B cell (primary cell): ENCODE results near the gene MRPL54. TPM values are rescaled to one million over a fixed set of nuclear protein-coding genes. Genes with fewer than 3 reads are reported as not detected.

Source experiments
- ATAC-seq: fragments of 200-7000 bp; cut with Tn5 transposase; one replicate; pipeline ENCODE4 v1.10.0; 2021; ENCODE audit warnings: low read depth, mild to moderate bottlenecking, moderate number of reproducible peaks, moderate library complexity
- CTCF ChIA-PET: fragments of 350-600 bp; sonication (Branson Sonifier 250); formaldehyde crosslinking; loops from one replicate; lab custom pipeline; 2021; ENCODE audit warnings: antibody characterized with exemption, inconsistent platforms; lab: Charles Lee
- POLR2A ChIA-PET: fragments of 350-600 bp; sonication (Branson Sonifier 250); formaldehyde crosslinking; loops from one replicate; lab custom pipeline; 2021; ENCODE audit warnings: antibody characterized with exemption; lab: Charles Lee
- DNase-seq: peaks from one replicate; pipeline ENCODE4 v3.0.0; 2013
- H2AFZ ChIP-seq: 2 replicates; pipeline ENCODE4 v1.6.1; 2012; ENCODE audit warnings: mild to moderate bottlenecking, low read depth, low read length; ENCODE audit not compliant: insufficient read depth, poor library complexity, severe bottlenecking
- H3K27ac ChIP-seq, 2 donors: 1 replicate in 1 of 2; 2 replicates in 1 of 2; pipeline ENCODE4 v1.5.1; 2012 to 2013; ENCODE audit warnings: low read length in 2 of 2, mild to moderate bottlenecking in 2 of 2, moderate library complexity in 1 of 2
- H3K27me3 ChIP-seq, 4 experiments: fragments of 200-600 bp in 1 of 4; sonication (generic) in 1 of 4; replicated peaks in 1 of 4; 1 replicate in 2 of 4; 2 replicates in 2 of 4; pipeline versions ENCODE4 v1.6.1 to v1.7.0; 2013 to 2016; ENCODE audit warnings: low read length in 3 of 4, mild to moderate bottlenecking in 2 of 4, mixed read lengths in 1 of 4, moderate library complexity in 1 of 4; ENCODE audit not compliant: insufficient read depth in 4 of 4, control insufficient read depth in 3 of 4; ENCODE audit errors: control extremely low read depth in 1 of 4
- H3K36me3 ChIP-seq, 2 experiments: replicated peaks in 1 of 2; 1 replicate in 1 of 2; 2 replicates in 1 of 2; pipeline versions ENCODE4 v1.6.1 to v1.7.1; 2013; ENCODE audit warnings: low read length in 1 of 2; ENCODE audit not compliant: insufficient read depth in 2 of 2, control insufficient read depth in 1 of 2; ENCODE audit errors: control extremely low read depth in 1 of 2, extremely low read depth in 1 of 2
- H3K4me1 ChIP-seq, 2 donors: fragments of 200-600 bp in 1 of 2; sonication (generic) in 1 of 2; 1 replicate in 1 of 2; 2 replicates in 1 of 2; pipeline versions ENCODE4 v1.5.1 to v1.6.1; 2013 to 2017; ENCODE audit warnings: low read length in 2 of 2; ENCODE audit not compliant: control insufficient read depth in 2 of 2, insufficient read depth in 2 of 2
- H3K4me2 ChIP-seq: replicated peaks from 2 replicates; pipeline ENCODE3; 2012; ENCODE audit warnings: mild to moderate bottlenecking, low read depth, low read length; ENCODE audit not compliant: poor library complexity, severe bottlenecking
- H3K4me3 ChIP-seq, 5 experiments: fragments of 200-600 bp in 1 of 5; sonication (generic) in 1 of 5; 1 replicate in 3 of 5; 2 replicates in 2 of 5; pipeline versions ENCODE4 v1.5.1 to v1.7.0; 2011 to 2016; ENCODE audit warnings: low read length in 4 of 5, mild to moderate bottlenecking in 4 of 5, low read depth in 2 of 5, control low read depth in 1 of 5, moderate library complexity in 1 of 5; ENCODE audit not compliant: insufficient read depth in 1 of 5; ENCODE audit errors: control extremely low read depth in 1 of 5, extremely low read depth in 1 of 5
- H3K79me2 ChIP-seq: fragments of 200-600 bp; sonication (generic); one replicate; pipeline ENCODE4 v1.6.0; 2016; ENCODE audit warnings: low read length; ENCODE audit not compliant: control insufficient read depth, insufficient read depth
- H3K9ac ChIP-seq: fragments of 200-600 bp; sonication (generic); 2 replicates; pipeline ENCODE4 v1.6.1; 2017; ENCODE audit warnings: mild to moderate bottlenecking, low read length, moderate library complexity
- H3K9me3 ChIP-seq, 3 donors: one replicate each; pipeline versions ENCODE4 v1.6.1 to v1.7.1; 2013; ENCODE audit warnings: low read length in 2 of 3; ENCODE audit not compliant: control insufficient read depth in 2 of 3, insufficient read depth in 1 of 3; ENCODE audit errors: control extremely low read depth in 1 of 3
- H4K20me1 ChIP-seq: 2 replicates; pipeline ENCODE4 v1.6.0; 2012; ENCODE audit warnings: mild to moderate bottlenecking, low read length; ENCODE audit not compliant: insufficient read depth, control insufficient read depth, poor library complexity, severe bottlenecking
- H3K27ac Mint-ChIP-seq: one replicate; pipeline ENCODE4 v1.8.0; 2021; ENCODE audit warnings: mixed read lengths
- H3K27me3 Mint-ChIP-seq: one replicate; pipeline ENCODE4 v1.8.0; 2021; ENCODE audit warnings: mixed read lengths
- H3K4me1 Mint-ChIP-seq: one replicate; pipeline ENCODE4 v1.8.0; 2021; ENCODE audit warnings: mixed read lengths
- H3K4me3 Mint-ChIP-seq: one replicate; pipeline ENCODE4 v1.8.0; 2021; ENCODE audit warnings: mixed read lengths
- H3K9me3 Mint-ChIP-seq: one replicate; pipeline ENCODE4 v1.8.0; 2022; ENCODE audit warnings: mixed read lengths; ENCODE audit not compliant: insufficient read depth
- EZH2 ChIP-seq: IDR thresholded peaks from 2 replicates; pipeline ENCODE4 v1.6.1; 2012; ENCODE audit warnings: borderline replicate concordance, low read depth, mild to moderate bottlenecking, moderate library complexity, low read length; ENCODE audit not compliant: insufficient read depth, poor library complexity, severe bottlenecking
- WGBS: methylation state at CpG from one replicate; pipeline ENCODE4 v1.1.5; 2013; ENCODE audit warnings: missing lambda C conversion rate; ENCODE audit not compliant: insufficient coverage; 5-methylcytosine and 5-hydroxymethylcytosine counted together
- intact Hi-C: fragments of 100-400 bp; cut with micrococcal nuclease; formaldehyde crosslinking; loops from one replicate; pipeline ENCODE4 v1.10.0; 2022
- polyA plus RNA-seq: library from polyadenylated mRNA; depleted of rRNA; stranded (reverse); fragments of >200 nt; gene quantifications from 2 replicates; pipeline ENCODE4 v1.2.3, GENCODE V29; 2012
- total RNA-seq, 2 donors: library from RNA; stranded (reverse); fragments of 120-200 nt in 1 of 2; gene quantifications; 1 replicate in 1 of 2; 2 replicates in 1 of 2; pipeline versions ENCODE4 v1.2.3 to v1.2.4, GENCODE V29; 2013 to 2022
- TF ChIP-seq, protein P1 (sequence below): fragments of 200-600 bp; IDR thresholded peaks from one replicate; pipeline ENCODE4 v1.8.0; 2022; ENCODE audit warnings: antibody characterized with exemption, mild to moderate bottlenecking

The MRPL54 gene
- total and polyA plus RNA-seq, 2 donors (not counting 1 experiment from before 2014, with no cell fraction given): 54.3 to 75.1 TPM

DNA sequence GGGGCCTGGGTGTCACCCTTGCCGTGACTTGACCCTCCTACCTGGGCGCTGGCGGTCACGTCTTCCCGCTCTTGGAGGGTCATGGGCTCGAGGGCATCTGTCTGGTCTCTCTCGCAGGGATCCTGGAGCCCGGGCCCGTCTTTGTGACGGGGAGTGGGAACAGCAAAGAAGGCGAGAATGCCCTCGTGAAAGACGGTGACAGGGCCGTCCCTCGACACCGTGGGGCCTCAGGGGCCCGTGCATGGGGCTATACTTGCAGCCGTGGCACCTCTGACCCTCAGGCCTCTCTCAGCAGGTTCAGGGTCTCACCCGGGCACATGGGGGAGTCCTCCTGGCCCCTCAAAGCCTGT, 44.6 kb downstream of the MRPL54 start:
- H3K27me3 ChIP-seq: no peaks in the 10 kb centered on the region
- H3K79me2 ChIP-seq: no peaks in the 10 kb centered on the region
- Mint-ChIP-seq H3K27ac (no peak overlapping the region), H3K4me3 (no peak overlapping the region), H3K9me3 (peaks cover 4% of the 10 kb centered on the region), H3K4me1 (peaks cover 37% of the 10 kb centered on the region), H3K27me3 (peaks cover 6% of the 10 kb centered on the region)
- ATAC-seq (no peak), DNase-seq (no peak)
- H3K9ac ChIP-seq: no peak overlapping the region
- no peaks in the 10 kb centered on the region for H3K36me3 ChIP-seq
- WGBS: 85% methylated on average over 19 of the region's 19 CpGs
- ChIA-PET POLR2A (no interaction called here), CTCF (no interaction called here)
- no peak overlapping the region for H3K4me3 ChIP-seq
- peaks cover 28 to 42% of the 10 kb centered on the region in 2 donors for H3K4me1 ChIP-seq
- H3K9me3 ChIP-seq: peaks cover 0 to 42% (median 0%) of the 10 kb centered on the region in 3 donors
- intact Hi-C loops: no loop called here
- no peak overlapping the region for H2AFZ ChIP-seq
- H3K27ac ChIP-seq: no peak overlapping the region
- no peak overlapping the region for H3K4me2 ChIP-seq
- TF ChIP-seq EZH2: no peak
- TF ChIP-seq, protein P1, sequence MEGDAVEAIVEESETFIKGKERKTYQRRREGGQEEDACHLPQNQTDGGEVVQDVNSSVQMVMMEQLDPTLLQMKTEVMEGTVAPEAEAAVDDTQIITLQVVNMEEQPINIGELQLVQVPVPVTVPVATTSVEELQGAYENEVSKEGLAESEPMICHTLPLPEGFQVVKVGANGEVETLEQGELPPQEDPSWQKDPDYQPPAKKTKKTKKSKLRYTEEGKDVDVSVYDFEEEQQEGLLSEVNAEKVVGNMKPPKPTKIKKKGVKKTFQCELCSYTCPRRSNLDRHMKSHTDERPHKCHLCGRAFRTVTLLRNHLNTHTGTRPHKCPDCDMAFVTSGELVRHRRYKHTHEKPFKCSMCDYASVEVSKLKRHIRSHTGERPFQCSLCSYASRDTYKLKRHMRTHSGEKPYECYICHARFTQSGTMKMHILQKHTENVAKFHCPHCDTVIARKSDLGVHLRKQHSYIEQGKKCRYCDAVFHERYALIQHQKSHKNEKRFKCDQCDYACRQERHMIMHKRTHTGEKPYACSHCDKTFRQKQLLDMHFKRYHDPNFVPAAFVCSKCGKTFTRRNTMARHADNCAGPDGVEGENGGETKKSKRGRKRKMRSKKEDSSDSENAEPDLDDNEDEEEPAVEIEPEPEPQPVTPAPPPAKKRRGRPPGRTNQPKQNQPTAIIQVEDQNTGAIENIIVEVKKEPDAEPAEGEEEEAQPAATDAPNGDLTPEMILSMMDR: no peak
- no peaks in the 10 kb centered on the region for H4K20me1 ChIP-seq

DNA sequence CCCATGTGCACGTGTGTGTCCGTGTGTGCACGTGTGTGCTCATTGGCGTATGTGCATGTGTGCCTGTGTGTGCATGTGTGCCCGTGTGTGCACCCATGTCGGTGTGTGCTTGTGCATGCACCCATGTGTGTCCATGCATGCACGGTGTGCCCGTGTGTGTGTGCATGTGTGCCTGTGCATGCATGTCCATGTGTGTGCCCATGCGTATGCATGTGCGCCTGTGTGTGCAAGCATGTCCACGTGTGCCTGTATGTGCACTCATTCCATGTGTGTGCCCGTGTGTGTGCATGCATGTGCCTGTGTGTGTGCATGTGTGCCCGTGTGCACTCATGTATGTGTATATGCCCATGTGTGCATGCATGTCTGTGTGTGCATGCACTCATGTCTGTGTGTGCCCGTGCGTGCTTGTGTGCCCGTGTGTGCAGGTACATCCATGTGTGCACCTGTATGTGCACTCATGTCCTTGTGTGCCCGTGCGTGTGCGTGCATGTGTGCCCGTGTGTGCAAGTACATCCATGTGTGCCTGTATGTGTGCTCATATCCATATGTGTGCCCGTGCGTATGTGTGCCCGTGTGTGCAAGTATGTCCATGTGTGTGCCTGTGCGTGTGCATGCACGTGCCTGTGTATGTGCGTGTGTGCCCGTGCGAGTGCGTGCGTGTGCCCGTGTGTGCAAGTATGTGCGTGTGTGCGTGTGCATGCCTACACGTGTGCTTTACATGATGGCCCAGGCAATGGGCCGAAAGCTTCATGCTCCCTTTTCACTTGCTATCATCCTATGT, 45.3 kb downstream of the MRPL54 start:
- 98% methylated on average over 35 of the region's 35 CpGs for WGBS
- Histone ChIP-seq H3K4me1 (peaks cover 32 to 48% of the 10 kb centered on the region in 2 donors), H3K4me2 (no peak overlapping the region), H3K27me3 (no peaks in the 10 kb centered on the region), H3K9ac (no peak overlapping the region), H3K4me3 (no peak overlapping the region), H2AFZ (no peak overlapping the region), H3K9me3 (peaks cover 0 to 44% (median 0%) of the 10 kb centered on the region in 3 donors), H3K27ac (no peak overlapping the region), H3K79me2 (no peaks in the 10 kb centered on the region), H4K20me1 (no peaks in the 10 kb centered on the region), H3K36me3 (no peaks in the 10 kb centered on the region)
- no peak for DNase-seq
- peaks cover 3% of the 10 kb centered on the region for H3K27me3 Mint-ChIP-seq
- H3K9me3 Mint-ChIP-seq: peaks cover 4% of the 10 kb centered on the region
- ChIA-PET CTCF (no interaction called here), POLR2A (no interaction called here)
- intact Hi-C loops: no loop called here
- TF ChIP-seq, protein P1: no peak
- TF ChIP-seq EZH2: no peak
- ATAC-seq: no peak
- no peak overlapping the region for H3K27ac Mint-ChIP-seq
- peaks cover 43% of the 10 kb centered on the region for H3K4me1 Mint-ChIP-seq
- H3K4me3 Mint-ChIP-seq: no peak overlapping the region
